Measurements from ENCODE around the gene DNAJC8.

The DNAJC8 gene

GRCh38 chr1:28171246-28171645 lies 61.6 kb downstream of the DNAJC8 start:
- no peak for TF ChIP-seq REST (IDR thresholded peaks at IDR 0.05; ENCODE audit: insufficient read depth in 1 of 2, low read depth in 2 of 2, low read length in 2 of 2)
- no peak for TF ChIP-seq FOXP2 (optimal IDR thresholded peaks at IDR 0.05; ENCODE audit: borderline replicate concordance, extremely low read depth, extremely low read length, insufficient read depth)
- TF ChIP-seq TAF1 (IDR thresholded peaks at IDR 0.05; ENCODE audit: borderline replicate concordance, insufficient read depth, low read length): no peak
- no peak for TF ChIP-seq SIN3A (IDR thresholded peaks at IDR 0.05; ENCODE audit: borderline replicate concordance, insufficient read depth, low read length)
- no peak for TF ChIP-seq POLR2AphosphoS5 (IDR thresholded peaks at IDR 0.05; ENCODE audit: low read depth, low read length)

- TF ChIP-seq SIN3A (IDR thresholded peaks at IDR 0.05; ENCODE audit: borderline replicate concordance, insufficient read depth, low read length) (no peak), FOXP2 (optimal IDR thresholded peaks at IDR 0.05; ENCODE audit: borderline replicate concordance, extremely low read depth, extremely low read length, insufficient read depth) (no peak), REST (IDR thresholded peaks at IDR 0.05; ENCODE audit: insufficient read depth in 1 of 2, low read depth in 2 of 2, low read length in 2 of 2) (no peak), TAF1 (IDR thresholded peaks at IDR 0.05; ENCODE audit: borderline replicate concordance, insufficient read depth, low read length) (no peak), POLR2AphosphoS5 (IDR thresholded peaks at IDR 0.05; ENCODE audit: low read depth, low read length) (no peak)
Observed at GRCh38 chr1:28170001-28170596, 62.7 kb downstream of the DNAJC8 start.

- TF ChIP-seq TAF1 (IDR thresholded peaks at IDR 0.05; ENCODE audit: borderline replicate concordance, insufficient read depth, low read length) (no peak), SIN3A (IDR thresholded peaks at IDR 0.05; ENCODE audit: borderline replicate concordance, insufficient read depth, low read length) (no peak), REST (IDR thresholded peaks at IDR 0.05; ENCODE audit: insufficient read depth in 1 of 2, low read depth in 2 of 2, low read length in 2 of 2) (no peak)
Observed at GRCh38 chr1:28163496-28164161, 69.2 kb downstream of the DNAJC8 start.

- no peak for TF ChIP-seq POLR2AphosphoS5 (IDR thresholded peaks at IDR 0.05; ENCODE audit: low read depth, low read length)
- TF ChIP-seq TAF1 (IDR thresholded peaks at IDR 0.05; ENCODE audit: borderline replicate concordance, insufficient read depth, low read length): no peak
- TF ChIP-seq SIN3A (IDR thresholded peaks at IDR 0.05; ENCODE audit: borderline replicate concordance, insufficient read depth, low read length): no peak
- TF ChIP-seq FOXP2 (optimal IDR thresholded peaks at IDR 0.05; ENCODE audit: borderline replicate concordance, extremely low read depth, extremely low read length, insufficient read depth): no peak
- TF ChIP-seq REST (IDR thresholded peaks at IDR 0.05; ENCODE audit: insufficient read depth in 1 of 2, low read depth in 2 of 2, low read length in 2 of 2): no peak
Observed at GRCh38 chr1:28162151-28162550, 70.7 kb downstream of the DNAJC8 start.

Data from PFSK-1 (cell line).